ENCODE measurements around the gene ATP8B4.
"Not testable (repeated sequence)": the region's sequence is repeated elsewhere in the genome, so short reads cannot be mapped to it uniquely, and the experiment has no call there.

ATP8B4 gene

DNA sequence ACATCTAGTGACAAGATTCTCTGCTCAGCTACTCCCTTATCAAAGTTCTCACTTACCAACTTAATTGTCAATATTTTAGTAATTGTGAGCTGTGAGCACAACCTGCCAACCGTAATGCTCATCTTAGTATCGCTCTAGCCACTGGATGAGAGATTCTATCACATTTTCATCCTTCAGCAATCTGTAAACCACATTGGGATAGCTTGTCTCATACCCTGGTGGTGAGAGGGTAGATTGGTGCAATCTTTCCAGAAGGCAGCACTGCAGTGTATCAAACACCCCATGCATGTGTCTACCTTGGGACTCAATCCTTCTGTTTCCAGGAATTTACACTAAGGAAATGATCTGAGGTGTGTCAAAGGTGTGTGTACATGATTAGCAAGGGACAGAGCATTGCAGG, 18.9 kb upstream of the ATP8B4 start:
- no peak for DNase-seq

DNA sequence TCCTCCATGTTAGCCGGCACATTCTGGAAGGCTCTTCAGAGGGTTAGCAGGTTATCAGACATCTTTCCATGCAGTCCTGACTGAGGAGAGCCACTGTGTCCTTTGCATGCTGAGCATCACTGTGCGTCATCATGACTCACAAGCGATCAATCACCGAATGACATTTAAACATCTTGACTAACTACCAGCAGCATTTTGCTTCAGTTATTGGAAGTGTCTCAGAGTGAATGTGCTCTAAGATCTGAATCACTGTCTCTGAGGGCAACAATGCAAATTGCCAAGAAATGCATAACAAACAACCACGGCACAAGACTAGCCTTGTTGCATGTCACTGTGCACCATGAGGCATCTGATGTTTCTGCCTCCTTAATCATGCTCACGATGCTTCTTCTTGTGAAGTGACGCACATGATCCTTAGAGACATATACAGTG, 18.3 kb upstream of the ATP8B4 start:
- no peak for DNase-seq

DNA sequence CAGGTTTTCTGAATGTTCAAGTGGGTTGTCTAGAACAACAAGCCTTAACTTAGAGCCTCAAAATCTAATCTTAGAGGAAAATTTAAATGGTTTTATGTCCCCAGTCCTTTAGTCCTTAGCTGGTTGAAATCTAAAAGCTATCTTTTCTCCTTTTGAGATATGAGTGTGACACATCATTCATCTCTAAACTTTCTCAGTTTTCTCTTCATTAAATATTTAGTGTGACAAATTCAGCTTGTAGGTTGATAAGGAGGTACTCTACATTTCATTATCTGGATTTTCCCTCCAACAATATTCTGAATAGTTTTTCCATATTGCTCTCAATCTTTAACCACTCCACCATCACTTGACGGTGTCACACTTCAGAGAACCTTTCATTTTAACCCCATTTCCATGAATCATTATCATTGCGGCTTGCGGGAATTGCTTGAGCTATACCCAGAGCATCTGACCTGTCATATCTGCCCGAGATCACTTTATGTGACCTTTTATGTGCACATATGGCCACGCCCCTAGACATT, 16.1 kb upstream of the ATP8B4 start:
- no peak for DNase-seq

DNA sequence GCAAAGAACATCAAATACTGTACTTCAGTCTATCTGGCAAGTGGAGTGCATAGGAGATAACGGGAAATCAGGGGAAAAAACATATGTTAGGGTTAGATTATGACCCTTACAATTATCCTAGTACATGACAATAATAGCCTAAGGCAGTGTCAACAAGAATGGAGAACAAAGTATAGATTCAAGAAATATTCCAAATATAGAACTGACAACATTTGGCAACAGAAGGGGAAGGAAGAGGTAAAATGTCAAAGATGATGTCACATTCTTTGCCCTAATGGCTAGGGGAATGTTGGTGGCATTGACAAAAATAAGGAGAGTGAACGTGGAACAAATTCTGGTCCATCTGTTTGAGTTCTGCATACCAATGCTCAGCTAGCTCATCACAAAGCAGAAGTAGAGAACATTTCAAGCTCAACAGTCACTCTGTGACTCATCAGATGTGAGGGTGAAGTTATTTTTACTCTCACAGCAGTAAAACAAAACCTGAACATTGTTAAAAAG, 15.5 kb upstream of the ATP8B4 start:
- DNase-seq = no peak

DNA sequence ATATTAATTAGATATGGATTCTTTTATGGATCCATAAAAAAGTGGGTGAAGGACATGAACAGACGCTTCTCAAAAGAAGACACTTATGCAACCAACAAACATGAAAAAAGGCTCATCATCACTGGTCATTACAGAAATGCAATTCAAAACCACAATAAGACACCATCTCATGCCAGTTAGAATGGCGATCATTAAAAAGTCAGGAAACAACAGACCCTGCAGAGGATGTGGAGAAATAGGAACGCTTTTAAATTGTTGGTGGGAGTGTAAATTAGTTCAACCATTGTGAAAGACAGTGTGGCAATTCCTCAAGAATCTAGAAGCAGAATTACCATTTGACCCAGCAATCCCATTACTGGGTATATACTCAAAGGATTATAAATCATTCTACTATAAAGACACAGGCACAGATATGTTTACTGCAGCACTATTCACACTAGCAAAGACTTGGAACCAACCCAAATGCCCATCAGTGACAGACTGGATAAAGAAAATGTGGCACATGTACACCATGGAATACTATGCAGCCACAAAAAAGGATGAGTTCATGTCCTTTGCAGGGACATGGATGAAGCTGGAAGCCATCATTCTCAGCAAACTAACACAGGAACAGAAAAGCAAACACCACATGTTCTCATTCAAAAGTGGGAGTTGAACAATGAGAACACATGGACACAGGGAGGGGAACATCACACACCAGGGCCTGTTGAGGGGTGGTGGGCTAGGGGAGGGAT, 13.4 kb upstream of the ATP8B4 start:
- not testable (repeated sequence) for DNase-seq

DNA sequence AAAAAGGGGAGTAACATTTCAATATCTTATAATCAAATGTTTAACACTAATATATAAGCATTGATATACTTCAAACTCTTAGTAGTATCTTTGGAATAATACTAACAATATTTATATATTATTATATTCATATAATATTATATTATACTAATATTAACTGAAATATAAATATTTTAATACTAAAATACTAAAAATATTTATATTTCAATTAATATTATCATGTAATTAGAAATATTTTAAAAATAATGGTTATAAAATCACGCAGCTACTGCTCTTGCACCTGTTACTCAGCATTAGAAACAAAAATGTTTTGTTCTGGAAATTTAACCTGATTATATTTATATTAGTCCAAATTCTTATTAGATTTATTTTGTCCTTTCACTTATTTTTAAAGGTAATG, 12.6 kb upstream of the ATP8B4 start:
- DNase-seq = no peak

DNA sequence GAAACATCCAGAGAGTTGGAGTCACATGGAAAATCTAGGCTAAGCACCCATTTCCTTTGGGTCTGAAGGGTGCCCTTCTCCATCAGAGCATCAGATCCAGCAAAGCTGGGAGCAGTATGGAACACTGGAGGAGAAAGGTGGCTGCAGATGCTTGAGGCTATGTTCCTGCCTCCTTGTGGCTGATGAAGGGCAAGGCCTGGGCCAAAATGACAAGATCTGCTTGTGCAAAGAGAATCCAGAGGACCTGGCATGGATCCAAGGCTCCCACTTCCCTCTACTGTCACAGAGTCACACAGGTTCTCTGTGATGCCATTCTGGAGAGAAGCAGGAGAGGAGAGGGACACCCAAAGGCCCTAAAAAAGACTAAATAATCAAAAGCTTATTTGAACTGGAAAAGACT, 9.2 kb upstream of the ATP8B4 start:
- no peak for DNase-seq

DNA sequence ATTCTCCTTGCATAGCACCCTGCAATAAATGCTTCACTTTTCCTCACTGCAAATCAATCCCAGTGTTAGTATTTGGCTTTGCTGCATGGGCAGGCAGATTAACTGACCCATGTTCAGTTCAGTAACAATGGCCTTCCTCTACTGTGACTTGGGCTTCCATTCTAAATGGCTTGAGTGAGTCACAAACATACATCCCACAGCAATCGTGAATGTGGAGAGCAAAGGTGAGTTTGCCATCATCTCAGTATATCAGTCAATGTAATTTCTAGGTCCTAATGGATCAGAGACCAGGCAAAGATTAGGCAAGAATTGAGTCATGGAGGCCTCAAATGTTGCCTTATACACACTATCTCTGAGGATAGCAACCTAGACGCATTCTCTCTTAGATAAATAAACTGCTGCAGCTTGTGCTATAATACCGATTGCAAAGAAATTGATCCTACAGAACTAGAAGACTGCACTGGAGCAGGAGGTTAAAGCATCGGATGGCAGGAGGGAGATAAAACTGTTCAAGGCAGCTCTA, 8.3 kb upstream of the ATP8B4 start:
- DNase-seq = no peak

DNA sequence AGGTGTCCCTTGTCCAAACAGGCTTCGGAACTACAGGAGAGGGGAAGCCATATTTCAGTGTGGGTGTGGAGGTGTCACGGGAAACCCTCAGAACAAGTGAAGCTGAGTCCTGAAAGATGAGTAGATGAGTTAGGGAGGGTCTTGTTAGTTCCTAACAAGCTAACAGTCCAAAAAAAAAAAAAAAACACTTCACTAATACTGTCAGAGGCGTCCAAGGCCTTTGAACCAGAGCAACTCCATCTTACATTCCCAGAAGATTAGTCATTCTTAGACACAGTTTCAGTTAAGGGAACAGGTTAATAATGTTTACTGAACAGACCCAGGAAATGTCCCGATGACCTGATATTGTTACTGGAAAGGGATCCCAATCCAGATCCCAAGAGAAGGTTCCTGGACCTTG, 7.0 kb upstream of the ATP8B4 start:
- no peak for DNase-seq

DNA sequence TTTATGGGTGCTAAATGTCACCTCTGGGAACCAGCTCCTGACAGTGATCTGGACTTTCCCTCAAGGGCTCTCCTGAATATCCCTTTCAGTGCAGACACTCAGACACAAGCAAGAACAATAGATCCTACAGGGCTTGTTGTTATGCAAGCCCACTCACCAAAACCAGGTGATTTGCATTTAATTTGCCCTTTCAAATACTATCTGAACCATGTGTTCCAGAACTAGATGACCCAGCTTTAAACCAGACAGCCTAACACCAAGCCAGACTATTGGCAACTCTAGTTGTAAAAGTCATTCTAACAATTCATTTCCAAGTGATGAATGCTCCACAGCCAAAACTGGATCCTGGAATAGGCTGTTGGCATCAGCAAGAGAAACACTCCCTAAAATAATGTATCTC, 5.6 kb upstream of the ATP8B4 start:
- no peak for DNase-seq

DNA sequence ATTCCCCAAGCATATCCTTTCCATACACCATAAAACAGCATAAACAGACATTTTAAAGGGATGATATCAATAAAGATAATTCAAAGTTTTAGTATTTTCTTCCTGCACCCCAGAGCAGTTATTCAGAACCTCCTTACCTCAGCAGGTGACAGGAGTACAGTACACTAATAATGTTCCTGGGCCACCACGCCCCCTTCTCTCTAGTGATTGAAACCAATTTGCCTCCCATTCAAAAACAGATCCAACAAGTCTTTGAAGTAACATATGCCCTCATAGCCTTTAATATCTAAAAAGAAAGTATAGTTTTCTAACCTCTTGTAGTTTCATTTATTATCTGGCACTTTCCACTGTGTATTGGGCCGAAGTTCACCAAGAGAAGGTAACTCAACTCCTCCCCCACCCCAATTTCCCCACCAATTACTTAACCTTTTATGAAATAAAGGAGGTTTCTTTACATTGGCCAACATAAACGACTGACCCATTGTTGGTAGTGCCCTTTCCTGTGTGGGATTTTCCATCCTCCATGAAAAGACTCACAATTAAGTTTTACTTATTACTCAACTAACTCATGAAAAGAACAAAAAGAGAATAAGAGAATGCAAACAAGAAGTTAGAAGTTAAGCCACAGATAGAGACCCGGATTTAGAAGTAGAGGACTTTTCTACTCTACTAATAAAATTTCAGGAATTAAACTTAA, 5.0 kb upstream of the ATP8B4 start:
- no peak for DNase-seq

DNA sequence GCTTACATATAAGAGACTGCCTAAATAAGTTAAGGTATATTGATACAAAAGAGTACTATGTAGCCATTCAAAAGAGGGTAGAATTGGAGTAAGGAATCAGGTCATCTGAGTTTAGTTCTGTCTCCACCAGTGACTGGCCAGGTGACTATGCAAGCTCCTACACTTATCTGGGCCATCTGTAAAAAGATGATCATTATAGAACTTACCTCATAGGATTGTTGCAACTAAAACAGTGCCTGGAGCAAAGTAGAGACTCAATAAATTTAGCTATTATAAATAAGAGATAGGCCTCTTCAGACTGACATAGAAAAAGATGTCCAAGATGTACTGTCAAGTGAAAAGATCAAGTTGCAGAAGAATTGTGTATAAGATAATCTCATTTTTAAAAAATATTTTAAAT, 1.7 kb upstream of the ATP8B4 start:
- no peak for DNase-seq

DNA sequence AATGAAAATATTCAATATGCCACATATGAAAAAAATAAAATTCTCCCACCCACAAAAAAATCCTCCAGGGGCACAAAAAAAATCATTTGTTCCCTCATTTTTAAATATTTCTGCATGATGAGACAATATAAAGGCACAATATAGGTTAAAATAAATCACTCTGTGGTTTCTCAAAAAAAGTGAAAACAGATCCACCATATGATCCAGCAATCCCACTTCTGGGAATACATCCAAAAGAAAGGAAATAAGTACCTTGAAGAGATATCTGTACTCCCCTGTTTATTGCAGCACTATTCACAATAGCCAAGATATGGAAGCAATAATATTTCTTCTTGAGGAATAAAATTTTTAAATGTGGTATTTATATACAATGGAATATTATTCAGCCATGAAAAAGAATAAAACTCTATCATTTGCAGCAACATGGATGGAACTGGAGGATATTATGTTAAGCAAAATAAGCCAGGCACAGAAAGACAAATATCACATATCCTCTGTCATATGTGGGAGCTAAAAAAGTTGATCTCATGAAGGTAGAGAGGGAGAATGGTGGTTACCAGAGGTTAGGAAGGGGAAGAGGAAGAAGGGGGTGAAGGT, 1.5 kb downstream of the ATP8B4 start:
- DNase-seq = no peak

DNA sequence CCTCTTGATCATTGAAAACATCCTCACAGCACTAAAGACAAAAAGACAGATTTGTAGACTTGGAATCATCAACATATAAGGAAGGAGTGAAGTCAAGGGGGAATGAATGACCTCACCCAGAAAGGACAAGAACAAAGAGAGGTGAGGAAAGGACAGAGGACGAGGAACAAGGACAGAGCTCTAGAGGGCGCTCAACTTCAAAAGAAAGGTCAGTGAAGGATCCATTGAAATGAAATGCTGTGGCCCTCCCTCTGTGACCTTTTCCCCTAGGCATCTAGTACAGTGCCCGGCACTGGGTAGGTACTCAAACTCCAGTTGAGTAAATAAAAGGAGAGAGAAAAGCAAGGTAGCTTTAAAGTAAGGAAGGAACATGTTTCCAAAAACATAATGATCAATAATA, 2.6 kb downstream of the ATP8B4 start:
- DNase-seq = no peak

DNA sequence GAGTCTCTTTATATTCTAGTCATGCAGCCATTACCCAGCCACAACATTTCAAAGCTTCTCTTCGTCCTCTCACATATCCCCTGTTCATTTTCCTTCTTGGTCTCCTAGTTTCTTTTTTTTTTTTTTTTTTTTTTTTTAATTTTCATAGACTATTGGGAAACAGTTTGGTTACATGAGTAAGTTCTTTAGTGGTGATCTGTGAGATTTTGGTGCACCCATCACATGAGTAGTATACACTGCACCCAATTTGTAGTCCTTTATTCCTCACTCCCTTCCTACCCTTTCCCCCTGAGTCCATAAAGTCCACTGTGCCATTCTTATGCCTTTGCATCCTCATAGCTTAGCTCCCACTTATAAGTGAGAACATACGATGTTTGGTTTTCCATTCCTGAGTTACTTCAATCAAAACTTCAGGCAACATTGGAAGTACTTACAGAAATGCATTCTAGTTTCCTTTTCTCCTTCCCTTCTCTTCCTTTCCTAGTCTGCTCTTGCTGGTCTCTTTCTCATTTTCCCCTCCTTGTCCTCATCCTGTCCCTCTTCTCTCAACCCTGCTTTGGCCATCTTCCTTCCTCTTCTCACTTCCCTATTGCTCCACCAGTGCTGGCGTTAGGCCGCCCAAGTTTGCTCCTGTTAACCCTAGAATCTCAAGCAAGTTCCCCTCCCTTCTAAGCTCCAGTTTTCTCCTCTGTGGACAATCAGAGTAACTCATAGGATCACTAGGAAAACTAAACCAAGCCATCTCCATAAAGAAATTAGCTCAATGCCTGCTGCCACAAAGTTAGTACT, 4.8 kb downstream of the ATP8B4 start:
- no peak for DNase-seq

DNA sequence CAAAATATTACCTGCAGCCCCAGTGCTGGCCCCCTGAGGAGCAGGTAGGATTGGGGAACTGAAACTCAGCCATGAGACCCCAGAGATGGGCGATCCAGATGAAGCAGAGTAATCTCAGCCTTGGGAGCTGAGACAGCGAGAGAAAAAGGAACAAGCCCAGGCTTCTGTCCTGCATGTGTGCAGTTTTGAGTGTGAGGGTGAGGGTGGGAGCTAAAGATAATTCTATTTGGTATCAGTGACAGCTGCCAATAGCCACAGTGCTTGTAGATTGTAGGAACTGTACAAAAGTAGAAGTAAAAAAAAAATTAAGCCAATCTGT, 5.9 kb downstream of the ATP8B4 start:
- no peak for DNase-seq

DNA sequence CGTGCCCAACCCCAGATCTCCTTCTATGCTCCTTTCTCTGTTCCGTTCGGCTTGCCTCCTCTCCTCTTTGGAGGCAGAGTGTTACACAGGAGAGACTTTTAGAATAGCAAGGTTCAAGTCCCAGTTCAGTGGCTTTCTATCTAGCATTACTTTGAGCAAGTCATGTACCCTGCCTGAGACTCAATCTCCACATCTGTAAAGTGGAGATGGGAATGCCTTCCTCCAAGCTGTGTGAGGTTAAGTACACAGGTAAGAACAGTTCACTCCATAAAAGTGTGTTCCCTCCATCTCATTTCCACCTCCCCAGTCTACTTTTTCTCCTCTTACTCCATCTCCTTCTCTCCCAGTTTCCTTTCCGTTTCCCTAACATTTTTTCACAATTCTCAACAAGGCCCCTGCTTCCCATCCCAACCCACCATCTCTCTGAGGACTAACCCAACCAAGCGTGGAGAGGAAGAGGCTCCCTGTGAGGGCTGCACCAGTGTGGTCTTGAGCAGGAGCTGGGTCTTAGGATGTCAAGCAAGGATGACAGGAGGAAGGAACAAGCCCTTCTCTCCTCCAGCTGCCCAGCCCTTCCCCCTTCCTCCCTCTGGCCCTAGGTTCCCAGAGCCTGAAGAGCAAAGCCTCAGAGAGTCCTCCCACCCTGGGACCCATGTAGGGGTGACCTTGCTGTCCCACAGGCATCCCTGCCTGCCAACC, 6.4 kb downstream of the ATP8B4 start:
- DNase-seq = no peak

DNA sequence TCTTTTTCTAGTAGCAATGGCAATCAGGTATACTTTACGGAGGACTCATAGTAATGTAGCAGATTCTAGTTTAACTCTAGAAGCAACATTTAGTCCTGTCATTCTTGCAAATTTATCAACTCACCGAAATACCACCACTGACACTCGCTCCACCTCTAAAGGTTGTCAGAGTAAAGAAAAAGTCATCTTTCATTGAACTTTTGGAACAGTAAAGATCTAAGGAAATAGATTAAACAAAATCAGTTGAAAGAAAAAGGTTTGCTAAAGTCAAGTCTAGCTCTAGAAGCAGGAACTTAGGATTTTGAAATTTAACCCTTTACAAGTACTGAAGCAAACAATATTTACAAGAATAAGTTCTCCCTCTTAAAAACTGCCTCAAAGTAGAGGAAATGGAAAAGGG, 8.7 kb downstream of the ATP8B4 start:
- DNase-seq = no peak

DNA sequence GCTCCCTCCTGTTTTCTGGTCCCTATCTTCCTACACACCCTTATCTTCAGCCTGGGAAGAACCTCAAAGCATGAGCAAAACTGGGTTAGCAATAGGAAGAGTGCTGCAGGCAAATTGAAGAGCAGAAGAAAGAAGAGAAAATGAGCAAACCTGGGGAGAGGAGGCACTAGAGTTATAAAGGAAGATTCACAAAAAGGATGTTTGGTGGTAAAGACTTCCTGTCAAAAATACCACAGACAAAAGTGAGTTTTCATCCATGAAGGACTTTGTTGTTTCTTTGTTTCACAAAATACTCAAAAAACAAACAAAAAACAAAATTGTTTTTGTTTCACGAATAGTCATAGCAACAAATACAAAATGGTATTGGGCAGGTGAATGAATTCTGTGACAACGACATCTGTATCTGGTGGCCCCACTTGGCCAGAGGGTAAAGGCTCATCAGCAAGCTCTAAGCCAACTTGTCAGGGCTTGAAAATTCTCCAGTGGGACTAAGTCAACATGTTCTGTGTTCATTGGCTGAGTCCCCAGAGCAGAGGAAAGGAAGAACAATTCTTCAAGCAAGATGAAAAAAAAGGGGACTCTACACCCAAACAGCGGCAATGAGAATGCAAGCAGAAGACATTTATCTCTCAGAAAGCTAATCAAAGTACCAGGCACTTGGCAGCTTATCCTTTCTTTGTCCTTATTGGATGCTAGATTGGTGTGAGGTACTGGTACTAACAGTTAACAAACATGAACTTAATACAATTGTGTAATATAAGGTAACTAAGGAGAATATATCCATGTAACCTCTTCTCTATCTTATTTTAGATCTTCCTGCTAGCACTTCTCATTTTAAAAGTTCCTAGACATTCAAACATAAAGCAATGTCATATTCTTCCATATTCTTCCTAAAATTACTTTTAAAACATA, 9.7 kb downstream of the ATP8B4 start:
- no peak for DNase-seq

DNA sequence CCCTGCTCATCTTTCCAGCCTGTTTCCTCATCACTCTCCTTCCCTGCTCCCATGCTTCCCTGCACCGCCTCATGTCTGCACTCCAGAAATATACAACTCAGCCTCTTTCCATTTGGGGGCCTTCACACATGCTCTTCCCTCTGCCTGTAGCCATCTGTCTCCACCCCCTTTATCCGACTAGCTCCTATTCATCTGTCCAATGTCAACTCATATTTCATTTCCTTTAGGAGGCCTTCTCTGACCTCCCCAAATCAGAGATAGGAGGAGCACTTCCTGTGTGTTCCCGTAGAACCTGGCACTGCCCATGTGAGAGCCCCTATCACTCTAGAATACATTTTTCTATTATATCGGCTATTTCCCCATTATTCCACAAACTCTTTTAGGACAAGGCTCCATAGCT, 10.6 kb downstream of the ATP8B4 start:
- no peak for DNase-seq
